Testis (tissue), 2 donors: ENCODE results near the gene HK2.

Experiments
- POLR2A ChIP-seq: fragments of 450-650 bp; IDR thresholded peaks from one replicate; pipeline ENCODE4 v1.6.1; 2017; ENCODE audit warnings: antibody characterized with exemption, mild to moderate bottlenecking, moderate library complexity
- TF ChIP-seq, protein P1 (sequence below), 3 experiments: fragments of 450-650 bp in 2 of 3; fragments of 200-600 bp in 1 of 3; sonication (generic) in 1 of 3; IDR thresholded peaks; one replicate each; pipeline ENCODE4 v1.5.1; 2016 to 2019; ENCODE audit warnings: antibody characterized with exemption in 3 of 3, mild to moderate bottlenecking in 2 of 3, moderate library complexity in 1 of 3

DNA sequence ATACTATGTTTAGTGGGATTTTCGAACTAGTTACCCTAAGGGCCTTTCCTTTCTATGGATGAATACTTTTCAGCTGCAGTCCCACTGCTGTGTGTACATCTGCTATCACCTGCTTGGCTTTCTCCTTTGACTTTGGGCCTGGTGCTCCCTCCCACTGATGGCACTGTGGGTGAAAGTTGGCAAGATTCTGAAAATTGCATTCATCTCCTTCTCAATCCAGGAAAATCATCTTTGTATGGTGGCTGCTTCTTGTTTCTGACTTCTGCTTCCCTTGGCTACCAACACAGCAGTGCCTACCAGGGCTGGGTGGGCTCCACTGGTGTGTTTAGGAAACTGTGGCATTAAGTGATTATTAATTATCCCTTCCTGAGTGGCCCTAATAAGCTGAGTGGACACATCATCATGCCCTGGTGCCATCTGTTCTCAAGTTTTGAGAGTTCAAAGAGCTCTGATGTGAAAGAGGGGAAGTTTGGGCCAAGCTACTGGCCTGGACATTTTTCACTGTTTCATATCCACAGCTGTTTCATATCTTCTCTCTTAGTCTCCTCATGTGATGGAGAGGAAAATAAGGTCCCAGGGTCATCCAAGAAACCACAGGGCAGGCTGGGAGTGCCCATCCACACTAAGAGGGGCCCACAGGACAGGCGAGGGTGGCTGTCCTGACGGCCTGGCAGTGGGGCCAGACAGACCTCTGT, 16.7 kb downstream of the HK2 start:
- TF ChIP-seq, protein P1, sequence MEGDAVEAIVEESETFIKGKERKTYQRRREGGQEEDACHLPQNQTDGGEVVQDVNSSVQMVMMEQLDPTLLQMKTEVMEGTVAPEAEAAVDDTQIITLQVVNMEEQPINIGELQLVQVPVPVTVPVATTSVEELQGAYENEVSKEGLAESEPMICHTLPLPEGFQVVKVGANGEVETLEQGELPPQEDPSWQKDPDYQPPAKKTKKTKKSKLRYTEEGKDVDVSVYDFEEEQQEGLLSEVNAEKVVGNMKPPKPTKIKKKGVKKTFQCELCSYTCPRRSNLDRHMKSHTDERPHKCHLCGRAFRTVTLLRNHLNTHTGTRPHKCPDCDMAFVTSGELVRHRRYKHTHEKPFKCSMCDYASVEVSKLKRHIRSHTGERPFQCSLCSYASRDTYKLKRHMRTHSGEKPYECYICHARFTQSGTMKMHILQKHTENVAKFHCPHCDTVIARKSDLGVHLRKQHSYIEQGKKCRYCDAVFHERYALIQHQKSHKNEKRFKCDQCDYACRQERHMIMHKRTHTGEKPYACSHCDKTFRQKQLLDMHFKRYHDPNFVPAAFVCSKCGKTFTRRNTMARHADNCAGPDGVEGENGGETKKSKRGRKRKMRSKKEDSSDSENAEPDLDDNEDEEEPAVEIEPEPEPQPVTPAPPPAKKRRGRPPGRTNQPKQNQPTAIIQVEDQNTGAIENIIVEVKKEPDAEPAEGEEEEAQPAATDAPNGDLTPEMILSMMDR (IDR thresholded peaks at IDR 0.05), result no peak
- no peak for TF ChIP-seq POLR2A
